Smooth muscle cell (in vitro differentiated cells): ENCODE measurements around the gene CLCNKB. TPM values are rescaled to one million over a fixed set of nuclear protein-coding genes. Genes with fewer than 3 reads are reported as not detected.
"Not testable (repeated sequence)": the region's sequence is repeated elsewhere in the genome, so short reads cannot be mapped to it uniquely, and the experiment has no call there.

Experiments used
- DNase-seq: peaks from one replicate; lab custom pipeline; 2025; ENCODE audit not compliant: unreplicated experiment; lab: John Stamatoyannopoulos, UW
- H2AFZ ChIP-seq: fragments of 200-600 bp; sonication (generic); 2 replicates; pipeline ENCODE4 v1.6.0; 2016; ENCODE audit warnings: antibody characterized with exemption, low read depth, mild to moderate bottlenecking
- H3F3A ChIP-seq: fragments of 200-600 bp; sonication (generic); 2 replicates; pipeline ENCODE4 v1.6.0; 2017; ENCODE audit warnings: antibody characterized with exemption, low read depth
- H3K27ac ChIP-seq: fragments of 200-600 bp; sonication (generic); 2 replicates; pipeline ENCODE4 v1.5.1; 2016; ENCODE audit warnings: low read depth, mild to moderate bottlenecking
- H3K27me3 ChIP-seq: fragments of 200-600 bp; sonication (generic); 2 replicates; pipeline ENCODE4 v1.6.1; 2016; ENCODE audit warnings: low read depth, mild to moderate bottlenecking
- H3K36me3 ChIP-seq: fragments of 200-600 bp; sonication (generic); 2 replicates; pipeline ENCODE4 v1.5.1; 2016; ENCODE audit warnings: low read depth
- H3K4me1 ChIP-seq: fragments of 200-600 bp; sonication (generic); 2 replicates; pipeline ENCODE4 v1.5.1; 2016; ENCODE audit warnings: low read depth
- H3K4me2 ChIP-seq: fragments of 200-600 bp; sonication (generic); 2 replicates; pipeline ENCODE4 v1.6.0; 2016; ENCODE audit warnings: mild to moderate bottlenecking
- H3K4me3 ChIP-seq: fragments of 200-600 bp; sonication (generic); 2 replicates; pipeline ENCODE4 v1.5.1; 2016; ENCODE audit warnings: mild to moderate bottlenecking
- H3K79me2 ChIP-seq: fragments of 200-600 bp; sonication (generic); 2 replicates; pipeline ENCODE4 v1.6.0; 2016; ENCODE audit warnings: low read depth, mild to moderate bottlenecking
- H3K9ac ChIP-seq: fragments of 200-600 bp; sonication (generic); 2 replicates; pipeline ENCODE4 v1.6.0; 2016; ENCODE audit warnings: low read depth
- H3K9me3 ChIP-seq: fragments of 200-600 bp; sonication (generic); replicated peaks from 2 replicates; pipeline ENCODE4 v1.5.1; 2016; ENCODE audit warnings: low read depth
- H4K20me1 ChIP-seq: fragments of 200-600 bp; sonication (generic); 2 replicates; pipeline ENCODE4 v1.6.0; 2016; ENCODE audit warnings: low read depth
- CTCF ChIP-seq: fragments of 200-600 bp; sonication (generic); IDR thresholded peaks from 2 replicates; pipeline ENCODE4 v1.5.1; 2017; ENCODE audit warnings: borderline replicate concordance, mild to moderate bottlenecking, antibody characterized with exemption; ENCODE audit not compliant: insufficient read depth, poor library complexity, severe bottlenecking
- whole genome bisulfite sequencing: methylation state at CpG from one replicate; pipeline ENCODE4 v1.1.7; 2016; ENCODE audit warnings: low lambda C conversion rate; 5-methylcytosine and 5-hydroxymethylcytosine counted together
- polyA plus RNA-seq: library from polyadenylated mRNA; unstranded; fragments of >200 nt; fragmentation: Nextera tagmentation; extraction: Ambion mirVana; gene quantifications from 2 replicates; pipeline ENCODE4 v1.2.1, GENCODE V29; 2016
- total RNA-seq: library from RNA; depleted of rRNA; stranded (reverse); fragments of >200 nt; gene quantifications from 2 replicates; pipeline ENCODE4 v1.2.3, GENCODE V29; 2014

Gene CLCNKB
- total and polyA plus RNA-seq, 2 experiments from 2014 or later, result 0.76 to 0.86 TPM

GRCh38 chr1:16026723-16027484 is 16.7 kb upstream of the CLCNKB start:
- H3K27me3 ChIP-seq, result no peaks in the 10 kb centered on the region
- no peaks in the 10 kb centered on the region for H3K36me3 ChIP-seq
- H2AFZ ChIP-seq, result no peak overlapping the region
- no peak for TF ChIP-seq CTCF
- 48% methylated on average over 9 of the region's 33 CpGs for WGBS
- H3K9me3 ChIP-seq, result no peaks in the 10 kb centered on the region
- DNase-seq, result peak; percentile 35
- H3K27ac ChIP-seq, result no peak overlapping the region
- peak overlapping the region; percentile 82 for H3K4me2 ChIP-seq
- no peak overlapping the region for H3K9ac ChIP-seq
- peak overlapping the region; percentile 32 for H3K4me3 ChIP-seq
- H3K4me1 ChIP-seq, result peaks cover 7% of the 10 kb centered on the region
- H4K20me1 ChIP-seq, result no peaks in the 10 kb centered on the region
- no peaks in the 10 kb centered on the region for H3K79me2 ChIP-seq
- no peaks in the 10 kb centered on the region for H3F3A ChIP-seq

GRCh38 chr1:16028237-16029002 is 15.2 kb upstream of the CLCNKB start:
- Histone ChIP-seq H3F3A (no peaks in the 10 kb centered on the region), H3K4me2 (no peak overlapping the region), H3K27ac (no peak overlapping the region), H2AFZ (no peak overlapping the region), H3K27me3 (no peaks in the 10 kb centered on the region), H4K20me1 (no peaks in the 10 kb centered on the region), H3K9me3 (no peaks in the 10 kb centered on the region), H3K9ac (no peak overlapping the region), H3K79me2 (no peaks in the 10 kb centered on the region), H3K36me3 (no peaks in the 10 kb centered on the region), H3K4me1 (peaks cover 7% of the 10 kb centered on the region), H3K4me3 (no peak overlapping the region)
- no peak for TF ChIP-seq CTCF
- no peak for DNase-seq
- 90% methylated on average over 19 of the region's 19 CpGs for WGBS

- H4K20me1 ChIP-seq, H3K4me1 ChIP-seq, H3K79me2 ChIP-seq, H3F3A ChIP-seq, H3K36me3 ChIP-seq, H3K9me3 ChIP-seq, H3K27me3 ChIP-seq, H3K27ac ChIP-seq, H3K4me3 ChIP-seq, H3K4me2 ChIP-seq, DNase-seq, H3K9ac ChIP-seq, H2AFZ ChIP-seq: not testable (repeated sequence)
- WGBS, result 95% methylated on average over 12 of the region's 13 CpGs
Measured at GRCh38 chr1:16029003-16029268, 14.6 kb upstream of the CLCNKB start.

- 100% methylated on average over 1 of the region's 1 CpG for WGBS
- H3K36me3 ChIP-seq, result no peaks in the 10 kb centered on the region
- no peak overlapping the region for H3K27ac ChIP-seq
- H3F3A ChIP-seq, result no peaks in the 10 kb centered on the region
- peaks cover 7% of the 10 kb centered on the region for H3K4me1 ChIP-seq
- DNase-seq, result no peak
- no peaks in the 10 kb centered on the region for H3K27me3 ChIP-seq
- no peak overlapping the region for H3K4me3 ChIP-seq
- H3K79me2 ChIP-seq, result no peaks in the 10 kb centered on the region
- no peak overlapping the region for H2AFZ ChIP-seq
- H3K9ac ChIP-seq, result no peak overlapping the region
- no peaks in the 10 kb centered on the region for H3K9me3 ChIP-seq
- TF ChIP-seq CTCF, result no peak
- H3K4me2 ChIP-seq, result no peak overlapping the region
- no peaks in the 10 kb centered on the region for H4K20me1 ChIP-seq
Measured at GRCh38 chr1:16029288-16029687, 14.3 kb upstream of the CLCNKB start.
